Measurements from ENCODE around the gene PMEPA1. TPM values are rescaled to one million over a fixed set of nuclear protein-coding genes. Genes with fewer than 3 reads are reported as not detected.

PMEPA1 gene
- polyA plus RNA-seq, 3 donors from 2014 or later = not detected

- no peaks in the 10 kb centered on the region for H3K9me3 Mint-ChIP-seq
- no peak for DNase-seq
- peaks cover 0 to 7% (median 5%) of the 10 kb centered on the region in 3 donors for H3K27me3 Mint-ChIP-seq (ENCODE audit: low read depth in 3 of 3)
- H3K27ac Mint-ChIP-seq = no peak overlapping the region
- no peaks in the 10 kb centered on the region for H3K4me1 Mint-ChIP-seq
- no peaks in the 10 kb centered on the region for H3K36me3 Mint-ChIP-seq
- H3K4me3 Mint-ChIP-seq = no peak overlapping the region
Observed at GRCh38 chr20:57669632-57670031, 40.2 kb downstream of the PMEPA1 start.

GRCh38 chr20:57667924-57668782 lies 41.7 kb downstream of the PMEPA1 start:
- Mint-ChIP-seq H3K9me3 (no peaks in the 10 kb centered on the region), H3K4me1 (no peaks in the 10 kb centered on the region), H3K27ac (no peak overlapping the region), H3K4me3 (no peak overlapping the region), H3K36me3 (no peaks in the 10 kb centered on the region), H3K27me3 (ENCODE audit: low read depth in 3 of 3) (peaks cover 0 to 6% (median 3%) of the 10 kb centered on the region in 3 donors)
- DNase-seq = no peak

DNA sequence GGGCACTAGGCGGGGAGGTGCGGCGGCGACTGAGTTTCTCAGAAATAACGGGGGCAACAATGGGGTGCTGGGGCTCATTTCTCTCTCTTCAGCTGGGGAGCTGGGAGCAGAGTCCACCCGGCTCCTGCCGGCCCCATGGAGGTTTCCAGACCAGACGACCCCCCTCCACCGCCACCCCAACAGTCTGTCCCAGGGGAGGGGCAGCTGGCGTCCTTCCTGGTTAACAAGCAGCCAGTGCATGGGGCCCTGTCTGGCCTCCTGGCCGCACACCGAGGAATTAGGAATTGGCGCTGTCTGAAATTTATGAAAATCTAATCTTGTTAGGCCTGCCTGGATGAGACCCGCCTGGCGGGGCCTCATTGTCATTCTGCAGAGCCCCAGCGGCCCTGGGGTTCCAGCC lies 42.4 kb downstream of the PMEPA1 start:
- no peaks in the 10 kb centered on the region for H3K36me3 Mint-ChIP-seq
- no peak overlapping the region for H3K4me3 Mint-ChIP-seq
- no peaks in the 10 kb centered on the region for H3K9me3 Mint-ChIP-seq
- H3K4me1 Mint-ChIP-seq = no peaks in the 10 kb centered on the region
- H3K27ac Mint-ChIP-seq = no peak overlapping the region
- DNase-seq = no peak
- peaks cover 0 to 6% (median 3%) of the 10 kb centered on the region in 3 donors for H3K27me3 Mint-ChIP-seq (ENCODE audit: low read depth in 3 of 3)

DNA sequence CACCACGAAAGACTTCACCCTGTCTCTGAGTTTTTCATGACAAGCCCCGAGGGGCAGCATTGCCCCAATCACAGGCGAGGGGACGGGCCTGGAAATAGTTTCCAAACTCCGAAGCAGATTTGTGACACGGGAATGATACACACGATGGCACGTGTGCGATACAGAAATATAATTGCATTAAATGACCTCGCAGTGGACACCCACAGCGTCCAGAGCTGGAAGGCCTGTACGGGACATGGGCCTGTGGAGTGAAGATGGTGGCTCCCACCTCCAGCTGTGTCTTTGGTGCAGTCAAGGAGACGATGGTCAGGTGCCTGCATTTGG lies 43.0 kb downstream of the PMEPA1 start:
- Mint-ChIP-seq H3K4me1 (no peaks in the 10 kb centered on the region), H3K4me3 (no peak overlapping the region), H3K36me3 (no peaks in the 10 kb centered on the region), H3K27me3 (ENCODE audit: low read depth in 3 of 3) (peaks cover 0 to 4% (median under 1%) of the 10 kb centered on the region in 3 donors), H3K9me3 (no peaks in the 10 kb centered on the region), H3K27ac (no peak overlapping the region)
- no peak for DNase-seq

GRCh38 chr20:57666106-57666833 lies 43.5 kb downstream of the PMEPA1 start:
- Mint-ChIP-seq H3K4me1 (no peaks in the 10 kb centered on the region), H3K9me3 (no peaks in the 10 kb centered on the region), H3K27ac (no peak overlapping the region), H3K27me3 (ENCODE audit: low read depth in 3 of 3) (peaks cover 0 to 5% (median 0%) of the 10 kb centered on the region in 3 donors), H3K4me3 (no peak overlapping the region), H3K36me3 (no peaks in the 10 kb centered on the region)
- no peak for DNase-seq

DNA sequence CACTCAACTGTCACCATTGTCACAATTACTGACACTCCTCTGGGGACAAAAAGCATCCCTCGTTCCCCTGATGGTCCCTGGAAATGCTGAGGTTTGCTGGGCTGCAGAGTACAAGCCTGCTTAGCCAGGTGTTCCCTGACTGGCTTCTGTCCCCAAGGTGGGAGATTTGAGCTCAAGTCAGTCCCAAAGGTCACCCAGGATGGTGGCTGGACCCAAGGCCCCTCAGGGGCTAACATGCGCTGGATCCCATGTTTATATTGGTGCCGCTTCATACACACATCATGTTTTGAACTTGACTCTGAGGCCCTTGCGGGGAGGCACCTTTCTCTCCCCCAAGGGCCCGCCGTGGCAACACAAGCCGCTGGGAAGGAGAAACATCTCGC lies 44.2 kb downstream of the PMEPA1 start:
- H3K4me3 Mint-ChIP-seq = no peak overlapping the region
- no peak for DNase-seq
- no peaks in the 10 kb centered on the region for H3K36me3 Mint-ChIP-seq
- H3K4me1 Mint-ChIP-seq = no peaks in the 10 kb centered on the region
- peaks cover 0 to 5% (median 0%) of the 10 kb centered on the region in 3 donors for H3K27me3 Mint-ChIP-seq (ENCODE audit: low read depth in 3 of 3)
- no peaks in the 10 kb centered on the region for H3K9me3 Mint-ChIP-seq
- no peak overlapping the region for H3K27ac Mint-ChIP-seq

DNA sequence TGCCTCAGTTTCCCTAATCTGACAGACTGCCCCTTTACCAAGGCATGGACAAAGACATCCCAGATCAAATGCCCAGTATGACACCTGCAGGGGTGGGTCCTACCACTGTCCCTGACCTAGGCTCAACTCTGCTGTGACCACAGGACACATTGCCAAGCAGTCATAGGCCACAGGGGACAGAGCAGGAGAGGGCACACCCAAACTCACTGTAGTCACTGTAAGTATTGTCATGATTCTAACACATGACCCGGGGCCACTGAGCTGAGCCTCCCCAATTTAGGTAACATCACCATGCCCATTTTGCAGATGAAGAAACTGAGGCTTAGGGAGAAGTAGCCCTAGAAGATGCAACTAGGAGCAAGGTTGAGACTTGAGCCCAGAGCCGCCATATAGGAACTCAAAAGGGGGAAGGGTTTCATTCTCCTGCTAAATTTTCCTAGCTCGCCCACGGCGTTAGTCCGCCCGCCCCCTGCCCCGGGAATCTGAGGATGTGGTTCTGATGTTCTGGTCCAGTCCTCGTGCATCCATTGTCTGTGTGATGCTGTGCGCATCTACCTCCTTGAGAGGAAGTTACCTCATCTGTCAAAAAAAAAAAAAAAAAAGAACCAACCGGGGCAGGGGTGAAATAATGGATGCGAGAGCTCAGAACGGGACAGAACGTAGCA lies 44.8 kb downstream of the PMEPA1 start:
- H3K27ac Mint-ChIP-seq = peak overlapping the region in 1 of 6 donors; percentile 40
- no peaks in the 10 kb centered on the region for H3K9me3 Mint-ChIP-seq
- H3K4me3 Mint-ChIP-seq = no peak overlapping the region
- DNase-seq = no peak
- peaks cover 0 to 5% (median 0%) of the 10 kb centered on the region in 3 donors for H3K27me3 Mint-ChIP-seq (ENCODE audit: low read depth in 3 of 3)
- no peaks in the 10 kb centered on the region for H3K36me3 Mint-ChIP-seq
- H3K4me1 Mint-ChIP-seq = no peaks in the 10 kb centered on the region

GRCh38 chr20:57664476-57664875 lies 45.3 kb downstream of the PMEPA1 start:
- Mint-ChIP-seq H3K27me3 (ENCODE audit: low read depth in 3 of 3) (peaks cover 0 to 5% (median 0%) of the 10 kb centered on the region in 3 donors), H3K4me1 (no peaks in the 10 kb centered on the region), H3K4me3 (no peak overlapping the region), H3K9me3 (no peaks in the 10 kb centered on the region), H3K27ac (no peak overlapping the region), H3K36me3 (no peaks in the 10 kb centered on the region)
- no peak for DNase-seq

GRCh38 chr20:57663681-57664451 lies 45.9 kb downstream of the PMEPA1 start:
- no peak overlapping the region for H3K4me3 Mint-ChIP-seq
- no peak for DNase-seq
- peaks cover 0 to 5% (median 0%) of the 10 kb centered on the region in 3 donors for H3K27me3 Mint-ChIP-seq (ENCODE audit: low read depth in 3 of 3)
- no peak overlapping the region for H3K27ac Mint-ChIP-seq
- no peaks in the 10 kb centered on the region for H3K9me3 Mint-ChIP-seq
- no peaks in the 10 kb centered on the region for H3K36me3 Mint-ChIP-seq
- H3K4me1 Mint-ChIP-seq = no peaks in the 10 kb centered on the region

- Mint-ChIP-seq H3K4me3 (no peak overlapping the region), H3K9me3 (no peaks in the 10 kb centered on the region), H3K27me3 (ENCODE audit: low read depth in 3 of 3) (peaks cover 0 to 5% (median 0%) of the 10 kb centered on the region in 3 donors), H3K4me1 (peaks cover 2 to 3% of the 10 kb centered on the region in 2 donors), H3K27ac (no peak overlapping the region), H3K36me3 (no peaks in the 10 kb centered on the region)
- DNase-seq = no peak
Observed at GRCh38 chr20:57663241-57663640, 46.6 kb downstream of the PMEPA1 start.

GRCh38 chr20:57662456-57663240 lies 47.2 kb downstream of the PMEPA1 start:
- DNase-seq = no peak
- no peak overlapping the region for H3K4me3 Mint-ChIP-seq
- H3K27me3 Mint-ChIP-seq (ENCODE audit: low read depth in 3 of 3) = peaks cover 0 to 4% (median 0%) of the 10 kb centered on the region in 3 donors
- H3K36me3 Mint-ChIP-seq = no peaks in the 10 kb centered on the region
- H3K27ac Mint-ChIP-seq = no peak overlapping the region
- peaks cover 7 to 9% of the 10 kb centered on the region in 2 donors for H3K4me1 Mint-ChIP-seq
- no peaks in the 10 kb centered on the region for H3K9me3 Mint-ChIP-seq

DNA sequence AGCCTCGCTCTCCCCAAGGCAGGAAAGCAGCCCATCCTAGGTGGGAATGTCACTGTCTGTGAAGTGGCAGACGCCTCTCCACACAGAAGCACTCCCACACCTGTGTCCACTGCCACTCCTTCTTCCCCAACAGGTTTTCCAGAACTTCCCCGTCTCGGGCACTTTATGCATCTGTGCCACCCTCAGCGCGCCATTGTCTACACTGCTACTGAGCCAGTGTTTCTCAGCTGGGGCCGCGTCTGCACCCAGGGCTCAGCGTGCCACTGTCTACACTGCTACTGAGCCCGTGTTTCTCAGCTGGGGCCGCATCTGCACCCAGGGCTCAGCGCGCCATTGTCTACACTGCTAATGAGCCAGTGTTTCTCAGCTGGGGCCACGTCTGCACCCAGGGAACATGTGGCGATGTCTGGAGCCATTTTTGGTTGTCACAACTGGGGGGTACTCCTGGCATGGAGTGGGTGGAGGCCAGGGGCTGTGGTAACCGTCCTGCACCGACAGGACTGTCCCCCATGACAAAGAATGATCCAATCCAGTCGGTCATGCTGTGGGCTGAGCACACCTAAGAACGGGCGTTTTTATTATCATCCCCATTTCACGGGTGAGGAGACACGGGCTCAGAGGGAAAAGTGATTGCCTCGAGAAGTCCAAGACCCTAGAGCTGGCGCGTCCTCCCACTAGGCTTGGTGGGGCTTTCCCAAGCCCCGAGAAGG lies 47.9 kb downstream of the PMEPA1 start:
- DNase-seq = no peak

More for the DNA sequence above, 47.9 kb downstream of the PMEPA1 start:
- Mint-ChIP-seq H3K4me3 (no peak overlapping the region), H3K9me3 (no peaks in the 10 kb centered on the region), H3K27me3 (ENCODE audit: low read depth in 3 of 3) (peaks cover 0 to 4% (median 0%) of the 10 kb centered on the region in 3 donors), H3K4me1 (peaks cover 7 to 9% of the 10 kb centered on the region in 2 donors), H3K27ac (no peak overlapping the region), H3K36me3 (no peaks in the 10 kb centered on the region)
